TTC549 (cell line): Measurements from ENCODE around the gene AKAP6.
A peak's percentile ranks its signal among the peaks of the same experiment; 100 is the strongest.

Source experiments
- FAIRE-seq: peaks from 2 replicates; lab custom pipeline; 2012; peaks lifted over from hg19 to GRCh38; lab: Jason Lieb, UNC

The AKAP6 gene

GRCh38 chr14:32329146-32329545, at the start of gene AKAP6:
Gene AKAP6 (plus strand): TSS chr14:32329298. CDS start chr14:32433494, 104,196 bp downstream.
- FAIRE-seq: no peak

- FAIRE-seq: no peak
Observed at GRCh38 chr14:32286602-32287001, 42.5 kb upstream of the AKAP6 start.

- no peak for FAIRE-seq
Observed at GRCh38 chr14:32296366-32296765, 32.7 kb upstream of the AKAP6 start.

GRCh38 chr14:32298346-32298745, 30.8 kb upstream of the AKAP6 start:
- no peak for FAIRE-seq

- no peak for FAIRE-seq
Observed at GRCh38 chr14:32300136-32300535, 29.0 kb upstream of the AKAP6 start.

- FAIRE-seq: no peak
Observed at GRCh38 chr14:32303865-32304264, 25.2 kb upstream of the AKAP6 start.

- no peak for FAIRE-seq
Observed at GRCh38 chr14:32304296-32304695, 24.8 kb upstream of the AKAP6 start.

GRCh38 chr14:32306549-32306948, 22.5 kb upstream of the AKAP6 start:
- no peak for FAIRE-seq

- no peak for FAIRE-seq
Observed at GRCh38 chr14:32307881-32308582, 21.1 kb upstream of the AKAP6 start.

GRCh38 chr14:32310876-32311275, 18.2 kb upstream of the AKAP6 start:
- FAIRE-seq: no peak

- FAIRE-seq: no peak
Observed at GRCh38 chr14:32311294-32312009, 17.6 kb upstream of the AKAP6 start.

GRCh38 chr14:32312010-32312331, 17.1 kb upstream of the AKAP6 start:
- FAIRE-seq: no peak

- FAIRE-seq: no peak
Observed at GRCh38 chr14:32313844-32314376, 15.2 kb upstream of the AKAP6 start.

GRCh38 chr14:32318087-32318795, 10.9 kb upstream of the AKAP6 start:
- FAIRE-seq: no peak

- FAIRE-seq: peak; percentile 64
Observed at GRCh38 chr14:32319368-32320049, 9.6 kb upstream of the AKAP6 start.

- FAIRE-seq: no peak
Observed at GRCh38 chr14:32324601-32325000, 4.5 kb upstream of the AKAP6 start.

GRCh38 chr14:32327255-32327961, 1.7 kb upstream of the AKAP6 start:
- no peak for FAIRE-seq

- FAIRE-seq: no peak
Observed at GRCh38 chr14:32329690-32330285, 690 bp downstream of the AKAP6 start.

- FAIRE-seq: no peak
Observed at GRCh38 chr14:32330351-32331111, 1.4 kb downstream of the AKAP6 start.

GRCh38 chr14:32331206-32331605, 2.1 kb downstream of the AKAP6 start:
- no peak for FAIRE-seq
